ENCODE data around the gene ZNF891. TPM values are rescaled to one million over a fixed set of nuclear protein-coding genes. Genes with fewer than 3 reads are reported as not detected.

The ZNF891 gene
- total and polyA plus RNA-seq, 2 of the 13 experiments (the other 11 are each of a cell fraction or from before 2014, with no cell fraction given) = 1.3 to 2.1 TPM

- TF ChIP-seq ZNF576 (CRISPR knock-in tag; IDR thresholded peaks at IDR 0.05) = no peak
- no peak for TF ChIP-seq CHD4 (IDR thresholded peaks at IDR 0.05; ENCODE audit: borderline replicate concordance, low read length)
- TF ChIP-seq MZF1 (CRISPR knock-in tag; IDR thresholded peaks at IDR 0.05; ENCODE audit: borderline replicate concordance) = peak; percentile 82; the same call in 1 of the 2 replicates
- TF ChIP-seq ZNF572 (CRISPR knock-in tag; IDR thresholded peaks at IDR 0.05) = peak; percentile 10; the same call in 1 of the 2 replicates
- TF ChIP-seq ZNF354B (CRISPR knock-in tag; IDR thresholded peaks at IDR 0.05) = no peak
- TF ChIP-seq ZNF841 (CRISPR knock-in tag; IDR thresholded peaks at IDR 0.05; ENCODE audit: borderline replicate concordance) = no peak
- TF ChIP-seq ZNF263 (CRISPR knock-in tag; IDR thresholded peaks at IDR 0.05) = 0 out of 2 replicates have a peak, but pooled peaks have one; percentile 35
- TF ChIP-seq KDM1A (CRISPR knock-in tag; IDR thresholded peaks at IDR 0.05) = 0 out of 2 replicates have a peak, but pooled peaks have one; percentile 7
- peak; percentile 46; the same call in 1 of the 2 replicates for TF ChIP-seq ZNF614 (CRISPR knock-in tag; IDR thresholded peaks at IDR 0.05; ENCODE audit: borderline replicate concordance)
- no peak for TF ChIP-seq NFIB (CRISPR knock-in tag; IDR thresholded peaks at IDR 0.05; ENCODE audit: borderline replicate concordance)
- no peak for TF ChIP-seq BRD4 (CRISPR knock-in tag; IDR thresholded peaks at IDR 0.05)
- TF ChIP-seq ZNF644 (CRISPR knock-in tag; IDR thresholded peaks at IDR 0.05; ENCODE audit: low read depth) = no peak
- TF ChIP-seq ZNF234 (CRISPR knock-in tag; conservative IDR thresholded peaks at IDR 0.05) = peak; percentile 92
- TF ChIP-seq, protein P1, sequence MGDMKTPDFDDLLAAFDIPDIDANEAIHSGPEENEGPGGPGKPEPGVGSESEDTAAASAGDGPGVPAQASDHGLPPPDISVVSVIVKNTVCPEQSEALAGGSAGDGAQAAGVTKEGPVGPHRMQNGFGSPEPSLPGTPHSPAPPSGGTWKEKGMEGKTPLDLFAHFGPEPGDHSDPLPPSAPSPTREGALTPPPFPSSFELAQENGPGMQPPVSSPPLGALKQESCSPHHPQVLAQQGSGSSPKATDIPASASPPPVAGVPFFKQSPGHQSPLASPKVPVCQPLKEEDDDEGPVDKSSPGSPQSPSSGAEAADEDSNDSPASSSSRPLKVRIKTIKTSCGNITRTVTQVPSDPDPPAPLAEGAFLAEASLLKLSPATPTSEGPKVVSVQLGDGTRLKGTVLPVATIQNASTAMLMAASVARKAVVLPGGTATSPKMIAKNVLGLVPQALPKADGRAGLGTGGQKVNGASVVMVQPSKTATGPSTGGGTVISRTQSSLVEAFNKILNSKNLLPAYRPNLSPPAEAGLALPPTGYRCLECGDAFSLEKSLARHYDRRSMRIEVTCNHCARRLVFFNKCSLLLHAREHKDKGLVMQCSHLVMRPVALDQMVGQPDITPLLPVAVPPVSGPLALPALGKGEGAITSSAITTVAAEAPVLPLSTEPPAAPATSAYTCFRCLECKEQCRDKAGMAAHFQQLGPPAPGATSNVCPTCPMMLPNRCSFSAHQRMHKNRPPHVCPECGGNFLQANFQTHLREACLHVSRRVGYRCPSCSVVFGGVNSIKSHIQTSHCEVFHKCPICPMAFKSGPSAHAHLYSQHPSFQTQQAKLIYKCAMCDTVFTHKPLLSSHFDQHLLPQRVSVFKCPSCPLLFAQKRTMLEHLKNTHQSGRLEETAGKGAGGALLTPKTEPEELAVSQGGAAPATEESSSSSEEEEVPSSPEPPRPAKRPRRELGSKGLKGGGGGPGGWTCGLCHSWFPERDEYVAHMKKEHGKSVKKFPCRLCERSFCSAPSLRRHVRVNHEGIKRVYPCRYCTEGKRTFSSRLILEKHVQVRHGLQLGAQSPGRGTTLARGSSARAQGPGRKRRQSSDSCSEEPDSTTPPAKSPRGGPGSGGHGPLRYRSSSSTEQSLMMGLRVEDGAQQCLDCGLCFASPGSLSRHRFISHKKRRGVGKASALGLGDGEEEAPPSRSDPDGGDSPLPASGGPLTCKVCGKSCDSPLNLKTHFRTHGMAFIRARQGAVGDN (CRISPR knock-in tag; IDR thresholded peaks at IDR 0.05) = peak; percentile 94
- 0 out of 2 replicates have a peak, but pooled peaks have one; percentile 11 for TF ChIP-seq MIER3 (CRISPR knock-in tag; IDR thresholded peaks at IDR 0.05; ENCODE audit: borderline replicate concordance)
- no peak for TF ChIP-seq NFE2L2 (IDR thresholded peaks at IDR 0.05; ENCODE audit: low read length)
- TF ChIP-seq MTF1 (CRISPR knock-in tag; IDR thresholded peaks at IDR 0.05) = no peak
- peak; percentile 80 for TF ChIP-seq ZNF777 (CRISPR knock-in tag; IDR thresholded peaks at IDR 0.05)
- TF ChIP-seq DBP (CRISPR knock-in tag; IDR thresholded peaks at IDR 0.05; ENCODE audit: not compliant biosample characterization) = no peak
- TF ChIP-seq ZNF749 (CRISPR knock-in tag; IDR thresholded peaks at IDR 0.05; ENCODE audit: borderline replicate concordance) = peak; percentile 69; the same call in 1 of the 2 replicates
- peak; percentile 6; the same call in 1 of the 2 replicates for TF ChIP-seq ZNF292 (CRISPR knock-in tag; IDR thresholded peaks at IDR 0.05; ENCODE audit: borderline replicate concordance, low read depth)
- peak; percentile 94 for TF ChIP-seq ARNT2 (CRISPR knock-in tag; IDR thresholded peaks at IDR 0.05; ENCODE audit: low read depth)
- peak; percentile 89 for TF ChIP-seq ZNF547 (CRISPR knock-in tag; IDR thresholded peaks at IDR 0.05)
- TF ChIP-seq, protein P2, sequence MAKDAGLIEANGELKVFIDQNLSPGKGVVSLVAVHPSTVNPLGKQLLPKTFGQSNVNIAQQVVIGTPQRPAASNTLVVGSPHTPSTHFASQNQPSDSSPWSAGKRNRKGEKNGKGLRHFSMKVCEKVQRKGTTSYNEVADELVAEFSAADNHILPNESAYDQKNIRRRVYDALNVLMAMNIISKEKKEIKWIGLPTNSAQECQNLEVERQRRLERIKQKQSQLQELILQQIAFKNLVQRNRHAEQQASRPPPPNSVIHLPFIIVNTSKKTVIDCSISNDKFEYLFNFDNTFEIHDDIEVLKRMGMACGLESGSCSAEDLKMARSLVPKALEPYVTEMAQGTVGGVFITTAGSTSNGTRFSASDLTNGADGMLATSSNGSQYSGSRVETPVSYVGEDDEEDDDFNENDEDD (CRISPR knock-in tag; IDR thresholded peaks at IDR 0.05; ENCODE audit: borderline replicate concordance) = peak; percentile 32; the same call in 1 of the 2 replicates
These were observed at the start of gene ZNF891, which contains the start of gene ZNF10 (continued) for GRCh38 chr12:133130038-133130807.

All from HepG2 (cell line).